SU-DHL-6 (cell line): Measurements from ENCODE around the gene HOXA5.

Experiments
- H2AFZ ChIP-seq: fragments of 200-600 bp; sonication (generic); 2 replicates; pipeline ENCODE4 v1.6.1; 2014; ENCODE audit warnings: low read depth, mild to moderate bottlenecking, moderate library complexity, mixed read lengths, antibody characterized with exemption, low read length; ENCODE audit not compliant: severe bottlenecking
- H3F3A ChIP-seq: fragments of 200-600 bp; shearing (Covaris generic); 2 replicates; pipeline ENCODE4 v1.6.0; 2016; ENCODE audit warnings: antibody characterized with exemption, mild to moderate bottlenecking; ENCODE audit not compliant: insufficient read depth
- H3K27ac ChIP-seq: fragments of 200-600 bp; sonication (generic); 2 replicates; pipeline ENCODE4 v1.5.1; 2016; ENCODE audit warnings: low read depth, mild to moderate bottlenecking, low read length, moderate library complexity, mixed read lengths
- H3K27me3 ChIP-seq: fragments of 200-600 bp; sonication (generic), shearing (Covaris generic); 2 replicates; pipeline ENCODE4 v1.6.0; 2014; ENCODE audit warnings: mild to moderate bottlenecking, low read length
- H3K36me3 ChIP-seq: fragments of 200-600 bp; sonication (generic); 2 replicates; pipeline ENCODE4 v1.6.1; 2014; ENCODE audit warnings: mild to moderate bottlenecking, low read length, mixed read lengths
- H3K4me2 ChIP-seq: fragments of 300-600, 200-600 bp; shearing (Covaris generic), sonication (generic); 2 replicates; pipeline ENCODE4 v1.6.0; 2014; ENCODE audit warnings: low read length, low read depth, mild to moderate bottlenecking; ENCODE audit not compliant: poor library complexity, severe bottlenecking
- H3K4me3 ChIP-seq: fragments of 200-600 bp; sonication (generic); 2 replicates; pipeline ENCODE4 v1.5.1; 2014; ENCODE audit warnings: antibody characterized with exemption, low read length, mild to moderate bottlenecking, mixed read lengths; ENCODE audit not compliant: insufficient read depth, poor library complexity, severe bottlenecking
- H3K79me2 ChIP-seq: fragments of 200-600 bp; sonication (generic); 2 replicates; pipeline ENCODE4 v1.6.1; 2014; ENCODE audit warnings: mild to moderate bottlenecking, low read length, moderate library complexity; ENCODE audit not compliant: insufficient read depth
- H3K9ac ChIP-seq: fragments of 200-600 bp; sonication (generic); 2 replicates; pipeline ENCODE4 v1.7.0; 2014; ENCODE audit warnings: mild to moderate bottlenecking, low read length
- H3K9me2 ChIP-seq: fragments of 200-600 bp; sonication (generic); replicated peaks from 2 replicates; pipeline ENCODE4 v1.6.1; 2014; ENCODE audit warnings: low read length; ENCODE audit not compliant: insufficient read depth
- H3K9me3 ChIP-seq: fragments of 200-600 bp; sonication (generic); 2 replicates; pipeline ENCODE4 v1.6.1; 2014; ENCODE audit warnings: low read length, mixed read lengths; ENCODE audit not compliant: insufficient read depth
- H4K20me1 ChIP-seq: fragments of 200-600 bp; sonication (generic); 2 replicates; pipeline ENCODE4 v1.6.1; 2014; ENCODE audit warnings: low read depth, mild to moderate bottlenecking, antibody characterized with exemption, low read length, moderate library complexity, mixed read lengths
- EZH2phosphoT487 ChIP-seq: fragments of 200-600 bp; sonication (generic), shearing (Covaris generic); conservative IDR thresholded peaks from 2 replicates; pipeline ENCODE4 v1.6.1; 2018; ENCODE audit warnings: mild to moderate bottlenecking, antibody characterized with exemption, low read length, moderate library complexity, mixed read lengths
- TF ChIP-seq, protein P1 (sequence below): fragments of 200-600 bp; sonication (generic); IDR thresholded peaks from one replicate; pipeline ENCODE4 v1.5.1; 2017; ENCODE audit warnings: antibody characterized with exemption, mild to moderate bottlenecking, low read length, moderate library complexity; ENCODE audit not compliant: insufficient read depth, poor library complexity, severe bottlenecking

The HOXA5 gene

GRCh38 chr7:27116962-27117886, 26.3 kb downstream of the HOXA5 start:
- H3K4me2 ChIP-seq = no peak overlapping the region
- no peaks in the 10 kb centered on the region for H3K36me3 ChIP-seq
- no peaks in the 10 kb centered on the region for H3K79me2 ChIP-seq
- H4K20me1 ChIP-seq = no peaks in the 10 kb centered on the region
- no peaks in the 10 kb centered on the region for H3F3A ChIP-seq
- H3K9me3 ChIP-seq = no peaks in the 10 kb centered on the region
- TF ChIP-seq EZH2phosphoT487 = no peak
- TF ChIP-seq, protein P1, sequence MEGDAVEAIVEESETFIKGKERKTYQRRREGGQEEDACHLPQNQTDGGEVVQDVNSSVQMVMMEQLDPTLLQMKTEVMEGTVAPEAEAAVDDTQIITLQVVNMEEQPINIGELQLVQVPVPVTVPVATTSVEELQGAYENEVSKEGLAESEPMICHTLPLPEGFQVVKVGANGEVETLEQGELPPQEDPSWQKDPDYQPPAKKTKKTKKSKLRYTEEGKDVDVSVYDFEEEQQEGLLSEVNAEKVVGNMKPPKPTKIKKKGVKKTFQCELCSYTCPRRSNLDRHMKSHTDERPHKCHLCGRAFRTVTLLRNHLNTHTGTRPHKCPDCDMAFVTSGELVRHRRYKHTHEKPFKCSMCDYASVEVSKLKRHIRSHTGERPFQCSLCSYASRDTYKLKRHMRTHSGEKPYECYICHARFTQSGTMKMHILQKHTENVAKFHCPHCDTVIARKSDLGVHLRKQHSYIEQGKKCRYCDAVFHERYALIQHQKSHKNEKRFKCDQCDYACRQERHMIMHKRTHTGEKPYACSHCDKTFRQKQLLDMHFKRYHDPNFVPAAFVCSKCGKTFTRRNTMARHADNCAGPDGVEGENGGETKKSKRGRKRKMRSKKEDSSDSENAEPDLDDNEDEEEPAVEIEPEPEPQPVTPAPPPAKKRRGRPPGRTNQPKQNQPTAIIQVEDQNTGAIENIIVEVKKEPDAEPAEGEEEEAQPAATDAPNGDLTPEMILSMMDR = no peak
- H3K27me3 ChIP-seq = no peaks in the 10 kb centered on the region
- H3K4me3 ChIP-seq = no peak overlapping the region
- H3K9me2 ChIP-seq = no peaks in the 10 kb centered on the region
- H3K27ac ChIP-seq = no peak overlapping the region
- no peak overlapping the region for H3K9ac ChIP-seq
- no peak overlapping the region for H2AFZ ChIP-seq

- no peak overlapping the region for H3K4me3 ChIP-seq
- H3K79me2 ChIP-seq = no peaks in the 10 kb centered on the region
- no peak for TF ChIP-seq EZH2phosphoT487
- TF ChIP-seq, protein P1 = no peak
- no peak overlapping the region for H3K27ac ChIP-seq
- no peaks in the 10 kb centered on the region for H3K27me3 ChIP-seq
- no peaks in the 10 kb centered on the region for H3K36me3 ChIP-seq
- no peaks in the 10 kb centered on the region for H3K9me3 ChIP-seq
- no peaks in the 10 kb centered on the region for H3F3A ChIP-seq
- no peak overlapping the region for H3K4me2 ChIP-seq
- H3K9me2 ChIP-seq = no peaks in the 10 kb centered on the region
- no peaks in the 10 kb centered on the region for H4K20me1 ChIP-seq
- no peak overlapping the region for H2AFZ ChIP-seq
- no peak overlapping the region for H3K9ac ChIP-seq
These were observed 27.2 kb downstream of the HOXA5 start for GRCh38 chr7:27116031-27116961.

DNA sequence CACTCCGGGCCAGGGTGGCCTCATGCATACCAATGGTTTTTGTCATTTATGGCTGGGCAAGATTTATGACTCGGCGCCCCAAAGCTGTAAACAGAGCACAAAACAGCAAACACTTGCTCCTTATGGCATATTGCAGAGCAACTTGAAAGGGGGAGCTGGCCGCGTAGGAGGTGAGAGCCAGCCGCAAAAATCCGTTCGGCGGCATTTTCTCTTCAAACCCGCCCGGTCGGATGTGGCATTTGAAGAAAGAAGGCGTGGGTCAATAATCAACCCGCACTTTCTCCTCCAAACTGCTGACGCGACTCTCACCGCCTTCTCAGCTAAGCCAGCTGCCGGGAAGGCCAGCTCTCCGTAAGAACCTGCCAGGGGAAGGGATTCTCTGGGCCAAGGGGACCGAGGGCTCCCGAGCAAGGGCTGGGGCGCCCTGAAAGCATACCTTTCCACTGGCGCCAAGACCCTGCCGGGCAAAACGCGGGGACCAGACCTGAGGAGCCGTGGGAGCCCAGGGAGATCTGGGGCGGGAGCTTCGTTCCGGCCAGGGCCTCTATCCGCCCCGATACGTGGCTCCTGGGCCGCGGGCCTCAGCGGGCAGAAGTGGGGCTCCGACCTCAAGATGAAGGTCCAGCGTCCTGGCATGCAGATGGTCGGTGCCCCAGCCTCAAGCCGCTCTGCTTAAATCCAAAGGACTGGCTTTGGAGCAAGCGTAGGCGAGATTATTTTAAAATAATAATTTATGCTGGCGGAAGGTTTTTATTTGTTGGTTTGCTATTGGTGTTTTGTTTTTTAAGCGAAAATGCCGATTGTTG, 28.1 kb downstream of the HOXA5 start:
- no peak overlapping the region for H3K4me3 ChIP-seq
- TF ChIP-seq, protein P1 = no peak
- TF ChIP-seq EZH2phosphoT487 = no peak
- H3K27me3 ChIP-seq = no peaks in the 10 kb centered on the region
- H3K27ac ChIP-seq = no peak overlapping the region
- no peak overlapping the region for H3K4me2 ChIP-seq
- H3F3A ChIP-seq = no peaks in the 10 kb centered on the region
- H3K9me2 ChIP-seq = no peaks in the 10 kb centered on the region
- H3K36me3 ChIP-seq = no peaks in the 10 kb centered on the region
- H2AFZ ChIP-seq = no peak overlapping the region
- no peaks in the 10 kb centered on the region for H4K20me1 ChIP-seq
- no peaks in the 10 kb centered on the region for H3K79me2 ChIP-seq
- no peak overlapping the region for H3K9ac ChIP-seq
- no peaks in the 10 kb centered on the region for H3K9me3 ChIP-seq
